Measurements from ENCODE around the gene PPP3R1.

- TF ChIP-seq CTCF (IDR thresholded peaks at IDR 0.05; ENCODE audit: extremely low read depth in 1 of 2, insufficient read depth in 1 of 2, low read depth in 1 of 2, low read length in 2 of 2) (no peak), POLR2A (IDR thresholded peaks at IDR 0.05; ENCODE audit: low read depth, low read length) (no peak)
These were observed 73.9 kb downstream of the PPP3R1 start for GRCh38 chr2:68178432-68178831.

Data from endothelial cell of umbilical vein (primary cell).